CD4-positive, alpha-beta T cell treated with Interleukin-17A for 4 hours (primary cell): ENCODE data around the gene FOXF2.

Experiments
- DNase-seq: peaks from one replicate; pipeline ENCODE4 v3.0.0-alpha.2; 2020; ENCODE audit warnings: mixed read lengths

FOXF2 gene

DNA sequence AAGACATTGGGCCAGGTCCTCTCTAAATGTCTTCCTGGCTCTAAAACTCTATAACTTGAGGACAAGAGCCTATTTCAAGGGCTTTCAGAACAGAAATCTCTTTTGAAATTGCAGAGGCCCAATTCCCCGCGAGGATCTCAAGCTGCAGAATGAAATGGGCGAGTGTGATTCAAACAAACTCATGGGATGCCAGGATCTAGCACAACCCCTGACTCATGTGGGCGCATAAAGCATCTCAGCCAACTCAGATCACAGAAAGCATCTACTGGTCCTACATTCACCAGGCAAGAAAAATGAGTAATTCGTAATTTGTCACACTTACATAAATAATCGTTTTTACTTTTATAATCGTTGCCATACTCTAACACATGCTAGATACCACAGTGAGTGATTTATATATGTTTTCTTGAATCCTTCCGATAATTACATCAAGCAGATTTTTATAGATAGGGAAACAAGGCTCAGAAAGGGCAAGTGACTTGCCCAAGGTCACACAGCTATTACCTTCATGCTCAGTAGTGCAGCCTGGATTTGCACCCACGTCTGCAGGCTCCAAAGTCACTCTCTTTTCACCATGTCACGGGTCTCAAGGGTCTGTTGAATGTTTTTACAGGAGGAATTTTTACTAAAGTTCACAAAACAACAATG lies 26.2 kb downstream of the FOXF2 start:
- DNase-seq, result no peak

DNA sequence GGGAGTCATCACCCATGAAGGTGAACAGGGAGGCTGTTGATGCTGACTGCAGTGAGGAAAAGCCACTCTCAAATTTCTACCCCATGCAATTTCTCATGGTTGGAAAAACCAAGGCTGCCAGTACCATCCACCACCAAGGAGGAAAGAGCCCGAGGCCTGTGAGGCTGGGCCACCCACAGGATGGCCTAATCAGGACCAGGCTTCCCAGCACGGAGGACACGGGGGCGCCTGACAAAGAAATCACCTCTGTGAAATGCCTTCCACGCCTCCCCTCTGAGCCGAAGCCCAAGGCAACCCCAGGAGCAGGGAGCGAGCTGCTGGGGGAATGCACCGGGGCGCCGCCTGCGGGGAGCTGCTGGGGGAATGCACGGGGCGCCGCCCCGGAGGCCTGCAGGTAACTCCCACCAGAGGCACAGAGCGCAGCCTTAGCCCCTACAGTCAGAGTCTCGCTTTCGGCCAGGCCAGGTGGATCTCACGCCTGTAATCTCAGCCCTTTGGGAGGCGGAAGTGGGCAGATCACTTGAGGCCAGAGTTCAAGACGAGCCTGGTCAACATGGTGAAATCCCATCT lies 26.9 kb downstream of the FOXF2 start:
- no peak for DNase-seq

DNA sequence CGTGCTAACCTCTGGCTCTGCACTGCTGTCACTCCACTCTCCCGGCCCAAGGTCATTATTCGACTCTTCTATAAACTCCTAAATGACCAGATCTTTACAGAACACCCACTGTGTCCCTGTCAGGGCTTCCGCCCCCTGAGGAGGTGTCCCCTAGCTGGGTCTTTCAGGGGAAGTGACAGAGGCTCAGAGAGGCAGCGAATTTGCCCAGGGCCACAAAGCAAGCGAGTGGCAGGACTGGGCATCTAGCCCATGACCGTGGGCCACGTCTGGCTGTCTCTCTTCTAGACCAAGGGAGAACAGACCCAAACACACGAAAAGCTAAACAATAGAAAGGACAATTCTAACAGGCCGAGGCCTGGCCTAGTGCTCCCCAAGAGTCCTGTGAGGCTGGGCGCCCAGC lies 27.4 kb downstream of the FOXF2 start:
- no peak for DNase-seq

DNA sequence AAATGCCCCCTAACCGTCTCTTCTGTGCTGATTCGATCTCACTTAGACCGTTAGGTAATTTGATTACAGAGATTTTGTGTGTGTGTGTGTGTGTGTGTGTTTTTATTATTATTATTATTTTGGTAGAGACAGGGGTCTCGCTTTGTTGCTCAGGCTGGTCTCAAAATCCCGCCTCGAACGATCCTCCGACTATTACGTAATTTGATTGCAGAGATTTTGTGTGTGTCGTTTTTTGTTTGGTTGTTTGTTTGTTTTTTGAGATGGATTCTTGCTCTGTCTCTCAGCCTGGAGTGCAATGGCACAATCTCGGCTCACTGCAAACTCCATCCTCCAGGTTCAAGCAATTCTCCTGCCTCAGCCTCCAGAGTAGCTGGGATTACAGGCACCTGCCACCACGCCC lies 28.3 kb downstream of the FOXF2 start:
- no peak for DNase-seq

DNA sequence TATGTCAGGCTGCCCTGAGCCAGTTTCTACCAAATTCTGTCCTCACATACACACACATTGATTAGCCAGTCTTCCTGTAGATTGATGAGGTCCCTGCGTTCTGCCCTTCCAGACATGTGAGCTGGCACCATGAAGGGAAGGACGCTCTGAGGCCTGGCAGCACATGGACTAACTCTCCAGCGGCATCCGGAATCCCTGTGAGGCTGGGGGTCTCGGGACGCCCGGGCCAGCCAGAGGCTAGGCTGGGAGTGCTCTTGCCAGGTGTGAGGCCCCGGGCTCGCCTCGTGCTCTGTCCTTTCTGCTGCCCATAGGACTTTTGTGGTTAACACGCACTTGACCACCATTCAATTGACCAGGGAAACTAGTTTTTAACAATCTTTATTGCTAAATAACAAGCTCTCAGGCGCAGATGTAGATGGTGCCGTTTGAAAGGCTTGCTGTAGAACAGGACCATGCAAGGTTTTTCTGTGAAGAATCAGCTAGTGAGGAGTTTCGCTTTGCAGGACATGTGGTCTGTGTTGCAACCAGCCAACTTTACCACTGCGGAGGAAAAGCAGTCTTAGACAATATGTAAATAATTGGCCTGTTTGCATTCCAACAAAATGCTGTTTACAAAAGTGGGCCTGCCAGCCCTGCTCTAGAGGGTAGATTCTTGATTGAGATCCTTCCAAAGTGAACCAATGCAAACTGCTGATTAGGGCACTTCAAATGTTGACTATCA lies 29.3 kb downstream of the FOXF2 start:
- no peak for DNase-seq

DNA sequence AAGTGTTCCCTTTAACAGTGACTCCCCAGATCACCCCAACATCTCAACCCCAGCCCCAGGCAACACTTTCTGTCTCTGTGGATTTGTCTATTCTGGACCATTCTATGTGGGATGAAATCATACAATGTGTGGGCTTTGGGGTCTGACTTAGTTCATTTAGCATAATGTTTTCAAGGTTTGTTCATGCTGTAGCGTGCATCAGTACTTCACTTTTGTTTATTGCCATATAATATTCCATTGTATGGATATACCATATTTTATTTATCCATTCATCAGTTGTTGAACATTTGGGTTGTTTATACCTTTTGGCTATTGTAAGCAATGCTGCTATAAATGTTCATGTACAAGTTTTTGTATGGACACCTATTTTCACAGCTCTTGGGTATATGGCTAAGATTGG lies 31.0 kb downstream of the FOXF2 start:
- DNase-seq, result no peak

DNA sequence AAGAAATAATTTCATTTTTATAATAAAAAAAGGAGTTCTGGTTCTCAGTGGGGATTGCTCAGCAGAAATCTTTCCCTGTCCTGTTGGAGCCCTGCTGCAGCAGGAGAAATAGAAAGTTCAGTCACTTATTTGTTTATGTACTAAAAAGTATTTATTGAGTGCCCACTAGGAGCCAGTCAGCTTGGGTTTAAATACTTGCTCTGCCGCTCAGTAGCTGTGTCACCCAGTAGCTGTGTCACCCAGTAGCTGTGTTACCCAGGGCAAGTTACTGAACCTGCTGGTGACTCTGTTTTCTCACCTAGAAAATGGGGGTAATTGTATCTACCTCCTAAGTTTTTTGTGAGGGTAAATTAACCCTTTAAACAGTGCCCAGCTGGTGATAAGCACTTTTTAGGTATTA lies 32.9 kb downstream of the FOXF2 start:
- no peak for DNase-seq

DNA sequence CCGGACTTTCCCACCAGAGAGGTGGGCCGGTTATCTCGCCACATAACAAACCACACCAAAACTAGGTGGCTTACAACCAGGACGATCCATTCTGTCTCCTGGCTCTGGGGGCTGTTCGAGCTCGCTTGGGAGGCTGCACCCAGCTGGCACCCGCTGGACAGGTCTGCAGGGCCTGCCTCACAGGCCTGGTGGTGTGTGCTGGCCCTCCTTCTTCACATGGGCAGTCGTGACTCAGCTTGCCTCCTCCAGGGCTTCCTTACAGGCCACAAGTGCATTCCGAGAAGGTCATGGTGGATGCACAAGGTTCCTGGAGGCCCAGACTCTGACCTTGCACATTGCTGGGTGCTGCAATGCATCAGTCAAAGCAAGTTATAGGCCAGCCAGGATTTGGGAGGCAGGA lies 34.2 kb downstream of the FOXF2 start:
- DNase-seq, result no peak

DNA sequence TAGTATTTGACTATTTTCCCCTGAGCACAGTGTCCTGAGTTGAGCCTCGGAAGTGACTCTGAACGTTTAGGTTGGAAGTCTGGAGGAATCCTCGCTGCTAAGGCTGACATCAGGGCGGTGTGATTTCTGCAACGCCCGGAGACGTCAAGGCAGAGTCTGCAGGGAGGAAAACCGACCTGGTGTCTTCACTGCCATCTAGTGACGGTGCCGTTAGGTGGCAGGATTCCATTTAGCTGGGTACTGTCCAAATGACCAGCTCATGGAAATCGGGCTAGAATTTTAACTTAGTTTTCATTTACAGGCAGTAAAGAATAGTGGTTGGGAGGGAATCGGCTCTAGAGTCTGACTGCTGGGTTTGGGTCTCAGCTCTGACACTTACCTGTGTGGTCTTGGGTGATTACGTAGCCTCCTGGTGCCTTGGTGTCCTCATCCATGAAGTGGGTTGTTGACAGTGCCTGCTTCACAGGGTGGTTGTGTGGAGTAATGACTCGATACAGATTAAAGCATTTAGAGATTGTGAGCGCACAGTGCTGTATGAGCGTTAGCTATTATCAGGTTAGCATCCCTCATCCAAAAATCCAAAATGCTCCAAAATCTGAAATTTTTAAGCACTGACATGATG lies 35.0 kb downstream of the FOXF2 start:
- DNase-seq, result peak; percentile 6

DNA sequence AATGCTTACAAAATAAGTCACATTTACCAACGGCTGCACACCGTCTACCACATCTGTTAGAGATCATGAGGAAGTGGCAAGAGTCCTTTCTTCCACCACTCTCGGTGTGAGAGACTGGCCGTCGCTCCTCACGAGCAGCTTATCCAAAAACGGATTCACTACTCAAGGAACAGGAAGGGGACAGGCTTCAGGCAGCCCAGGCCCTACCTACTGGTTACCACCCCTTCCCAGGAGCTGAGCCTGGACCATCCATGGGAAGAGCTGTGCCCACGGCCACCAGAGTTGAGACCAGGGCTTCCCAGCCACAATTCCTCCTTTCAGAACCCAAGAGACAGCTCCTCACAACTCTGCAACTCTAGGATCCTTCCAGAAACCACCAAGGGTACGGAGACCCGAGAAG lies 37.0 kb downstream of the FOXF2 start:
- DNase-seq, result no peak

DNA sequence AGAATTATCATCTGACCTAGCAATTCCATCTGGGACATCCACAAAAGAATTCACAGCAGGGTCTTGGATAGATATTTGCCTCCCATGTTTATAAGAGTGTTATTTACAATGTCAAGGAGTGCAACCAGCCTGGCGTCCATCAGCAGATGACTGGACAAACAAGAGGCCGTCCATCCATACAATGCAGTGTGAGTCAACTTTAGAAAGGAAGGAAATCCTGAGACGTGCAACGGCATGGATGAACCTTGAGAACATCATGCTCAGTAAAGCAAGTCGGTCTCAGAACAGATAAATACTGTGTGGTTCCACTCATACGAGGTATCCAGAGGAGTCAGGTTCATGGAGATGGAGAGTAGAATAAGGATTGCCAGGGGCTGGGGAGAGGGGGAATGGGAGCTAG lies 46.4 kb downstream of the FOXF2 start:
- DNase-seq, result no peak

DNA sequence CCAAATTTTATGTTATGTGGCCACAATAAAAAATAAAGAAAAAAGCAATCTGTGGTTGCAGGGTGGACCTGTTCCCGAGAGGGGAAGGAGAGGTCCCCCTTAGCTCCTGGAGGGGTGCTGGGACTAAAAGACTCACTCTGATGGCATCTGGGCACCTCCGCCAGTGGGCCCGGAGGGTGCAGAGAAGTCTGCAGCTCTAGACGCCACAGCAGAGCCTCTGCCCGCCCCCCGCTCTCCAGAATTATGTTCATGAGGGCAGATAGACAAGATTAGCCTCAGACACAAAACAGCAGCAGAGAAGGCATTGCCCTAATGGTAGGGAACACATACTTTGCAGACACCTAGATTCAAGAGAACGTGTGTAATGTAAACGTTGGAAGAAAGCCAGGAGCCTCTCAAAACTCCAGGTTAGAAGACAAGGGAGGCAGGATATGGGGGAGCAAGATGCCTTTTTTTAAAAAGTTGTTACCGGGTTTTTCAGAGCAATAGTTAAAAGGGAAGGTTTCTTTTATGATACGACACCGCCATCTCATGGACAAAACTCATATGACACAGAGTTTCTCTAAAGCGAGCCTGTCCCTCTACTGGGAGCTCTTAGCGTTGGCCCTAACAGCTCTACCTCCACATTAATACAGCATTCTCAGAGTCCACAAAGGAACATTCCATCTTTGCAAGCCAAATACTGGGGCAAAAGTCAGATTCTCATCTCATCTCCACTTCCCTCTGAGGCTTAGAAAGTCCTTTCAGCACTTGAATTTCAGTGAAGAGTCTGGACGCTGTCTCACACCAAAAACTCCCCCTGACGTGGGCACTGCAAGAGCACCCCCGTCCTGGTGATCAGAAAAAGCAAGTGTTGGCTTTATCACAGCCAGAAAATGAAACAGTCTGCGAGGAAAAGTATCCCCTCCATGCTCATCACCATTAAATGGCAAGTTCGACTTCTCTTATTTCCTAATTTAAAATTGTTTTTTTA lies 47.2 kb downstream of the FOXF2 start:
- peak; percentile 47 for DNase-seq

DNA sequence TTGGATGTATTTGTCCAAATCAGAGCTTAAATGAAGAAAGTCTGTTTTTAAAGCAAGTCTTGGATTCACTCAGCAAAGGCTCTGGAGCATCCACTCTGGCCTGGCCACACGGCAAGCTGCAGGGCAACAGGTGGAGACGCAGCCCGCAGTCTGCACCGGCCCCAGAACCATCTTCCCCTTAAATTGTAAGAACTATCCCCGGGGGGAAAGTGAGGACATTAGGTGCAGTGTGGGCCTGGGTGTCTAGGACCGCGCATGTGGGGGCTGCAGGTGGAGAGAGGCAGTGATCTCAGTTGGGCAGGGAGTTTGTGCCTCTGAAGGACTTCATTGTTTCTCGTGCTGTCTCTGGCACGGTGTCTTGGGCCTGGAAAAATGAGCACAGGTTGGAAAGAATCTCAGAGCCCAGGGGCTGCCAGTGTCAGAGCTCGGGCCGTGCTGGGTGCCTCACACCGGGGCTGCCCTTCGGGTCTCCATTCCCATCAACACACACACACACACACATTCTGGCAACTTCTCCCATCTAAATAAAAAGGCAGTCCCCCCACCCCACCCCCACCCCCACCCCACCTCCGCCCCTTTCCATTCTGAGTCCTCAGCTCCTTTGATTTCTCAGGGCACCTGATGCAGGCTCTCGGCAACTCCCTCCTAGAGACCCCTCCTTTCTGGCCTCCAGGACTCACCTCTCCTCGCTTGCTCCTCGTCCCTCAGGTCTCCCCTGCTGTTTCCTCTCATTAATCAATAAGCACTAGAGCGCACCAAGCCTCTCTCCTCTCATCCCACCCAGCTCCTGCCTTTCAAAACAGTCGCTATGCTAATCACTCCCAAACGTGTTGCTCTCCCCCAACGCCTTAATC lies 48.4 kb downstream of the FOXF2 start:
- no peak for DNase-seq

DNA sequence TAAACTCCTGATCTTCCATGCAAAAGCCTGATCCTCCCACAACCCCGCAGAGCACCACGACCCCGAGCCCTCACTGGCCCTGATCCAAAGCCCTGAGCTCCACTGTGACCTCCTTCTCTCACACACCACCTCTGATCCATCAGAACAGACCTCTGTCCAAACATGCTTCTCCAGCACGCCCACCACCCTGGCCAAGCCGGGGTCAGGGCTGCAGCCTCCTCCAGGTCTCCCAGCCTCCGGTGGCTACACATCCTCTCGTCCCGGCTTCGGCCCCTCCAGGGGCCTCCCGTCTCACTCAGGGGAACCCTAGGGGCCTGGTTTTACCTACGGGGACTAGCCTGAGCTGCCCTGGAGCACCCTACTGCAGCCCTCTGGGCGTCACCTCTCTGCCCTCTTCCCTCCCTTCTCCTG lies 49.1 kb downstream of the FOXF2 start:
- no peak for DNase-seq

DNA sequence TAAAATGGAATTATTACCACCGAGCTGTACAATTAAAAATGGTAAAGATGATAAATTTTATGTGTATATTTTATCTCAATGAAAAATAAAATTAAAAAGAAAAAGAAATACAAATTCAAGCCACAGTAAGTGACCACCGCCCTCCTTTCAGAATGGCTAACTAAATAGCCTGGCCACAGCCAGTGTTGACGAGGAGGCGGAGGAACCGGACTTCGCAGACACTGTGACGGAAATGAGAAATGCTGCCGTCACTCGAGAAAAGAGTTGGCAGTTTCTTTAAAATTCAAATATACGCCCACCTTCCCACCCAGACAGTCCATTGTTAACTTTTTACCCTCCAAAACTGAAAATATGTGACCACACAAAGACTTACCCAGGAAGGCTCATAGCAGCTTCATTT lies 50.0 kb downstream of the FOXF2 start:
- no peak for DNase-seq

DNA sequence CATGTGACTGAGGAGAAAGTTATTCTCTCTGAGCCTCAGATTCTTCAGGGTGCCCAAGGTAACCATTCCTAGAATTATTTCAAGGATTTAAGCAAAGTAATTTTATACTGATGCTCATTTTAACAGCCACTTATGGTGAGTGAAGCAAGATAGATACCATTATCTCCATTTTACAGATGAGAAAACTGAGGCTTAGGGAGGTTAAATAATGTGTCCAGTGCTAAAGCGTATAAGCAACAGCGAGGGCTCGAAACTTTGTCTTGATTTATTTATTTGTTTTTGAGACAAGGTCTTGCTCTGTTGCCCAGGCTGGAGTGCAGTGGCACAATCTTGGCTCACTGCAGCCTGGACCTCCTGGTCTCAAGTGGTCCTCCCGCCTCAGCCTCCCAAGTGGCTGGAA lies 53.6 kb downstream of the FOXF2 start:
- DNase-seq, result no peak
